ENCODE measurements around the gene CIAO3.
"Not testable (repeated sequence)": the region's sequence is repeated elsewhere in the genome, so short reads cannot be mapped to it uniquely, and the experiment has no call there.

CIAO3 gene

GRCh38 chr16:760065-760464 lies 19.3 kb upstream of the CIAO3 start:
- no peak for DNase-seq (ENCODE audit: low read depth)

- no peak for DNase-seq (ENCODE audit: low read depth)
These were observed 18.5 kb upstream of the CIAO3 start for GRCh38 chr16:759110-759910.

- DNase-seq (ENCODE audit: low read depth) = no peak
These were observed 15.6 kb upstream of the CIAO3 start for GRCh38 chr16:756428-756827.

- DNase-seq (ENCODE audit: low read depth) = no peak
These were observed 13.9 kb upstream of the CIAO3 start for GRCh38 chr16:754656-755055.

GRCh38 chr16:754121-754607 lies 13.4 kb upstream of the CIAO3 start:
- DNase-seq (ENCODE audit: low read depth) = not testable (repeated sequence)

DNA sequence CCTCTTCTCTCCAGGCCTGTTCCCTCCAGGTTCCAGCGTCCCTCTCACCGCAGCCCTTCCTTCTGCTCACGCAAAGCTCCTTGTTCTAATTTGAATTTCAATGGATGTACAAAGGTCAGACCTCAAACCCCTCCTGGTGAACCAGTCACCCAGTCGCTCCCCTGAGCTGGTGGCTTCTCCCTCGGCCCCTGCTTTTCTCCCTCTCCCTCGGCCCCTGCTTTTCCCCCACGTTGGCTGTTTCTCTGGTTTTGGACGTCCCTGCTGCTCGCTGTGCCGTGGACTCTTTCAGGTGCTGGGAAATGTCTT lies 11.2 kb upstream of the CIAO3 start:
- no peak for DNase-seq (ENCODE audit: low read depth)

- no peak for DNase-seq (ENCODE audit: low read depth)
These were observed 10.6 kb upstream of the CIAO3 start for GRCh38 chr16:751152-752006.

DNA sequence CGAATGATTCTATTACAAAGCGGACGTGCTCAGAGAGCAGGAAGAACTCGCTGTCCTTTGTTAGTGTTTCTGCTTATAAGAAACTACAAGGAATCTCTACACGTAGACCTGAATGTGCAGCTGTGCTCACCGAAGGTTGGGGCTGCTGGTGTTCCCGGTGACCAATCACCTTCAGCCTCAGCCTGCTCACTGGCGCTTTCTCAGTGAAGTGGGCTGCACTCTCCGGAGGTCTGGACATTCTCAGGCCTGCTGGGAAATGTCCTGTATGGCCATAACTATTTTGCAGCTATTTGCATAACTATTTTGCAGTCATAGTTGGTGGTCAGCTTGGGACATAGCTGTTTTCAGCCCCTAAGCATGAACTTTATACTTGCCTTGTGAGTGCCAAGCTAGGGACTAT lies 9.7 kb upstream of the CIAO3 start:
- no peak for DNase-seq (ENCODE audit: low read depth)

DNA sequence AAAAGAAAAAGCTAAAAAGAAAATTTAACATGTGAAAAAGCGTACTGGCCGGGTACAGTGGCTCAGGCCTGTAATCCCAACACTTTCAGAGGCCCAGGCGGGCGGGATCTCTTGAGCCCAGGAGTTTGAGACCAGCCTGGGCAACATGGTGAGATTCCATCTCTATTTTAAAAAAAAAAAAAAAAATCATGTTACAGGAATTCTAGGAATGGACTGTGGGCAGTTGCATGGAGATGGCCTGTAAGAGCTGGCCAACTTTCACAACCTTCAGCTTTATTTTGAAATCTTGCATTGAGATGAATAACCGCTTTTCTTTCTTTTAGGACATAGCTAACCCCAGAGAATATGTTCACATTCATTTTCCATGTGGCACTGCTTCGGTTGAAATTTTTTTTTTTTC lies 8.2 kb upstream of the CIAO3 start:
- DNase-seq (ENCODE audit: low read depth) = no peak

- DNase-seq (ENCODE audit: low read depth) = no peak
These were observed 7.4 kb upstream of the CIAO3 start for GRCh38 chr16:747978-748746.

DNA sequence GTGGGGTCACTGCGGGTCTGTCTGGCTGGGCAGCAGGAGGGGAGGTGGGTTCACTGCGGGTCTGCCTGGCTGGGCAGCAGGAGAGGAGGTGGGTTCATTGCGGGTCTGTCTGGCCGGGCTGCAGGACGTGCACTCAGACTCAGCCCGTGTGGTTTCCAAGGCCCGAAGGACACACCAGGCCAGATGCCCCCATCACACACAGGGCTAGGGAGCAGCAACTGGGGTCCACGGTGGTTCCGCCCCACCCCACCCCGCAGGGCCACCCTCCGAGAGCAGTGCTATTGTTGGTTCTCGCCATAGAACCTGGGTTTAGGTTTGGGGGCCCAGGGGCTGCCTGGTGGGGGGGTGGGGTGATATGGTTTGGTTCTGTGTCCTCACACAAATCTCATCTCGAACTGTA lies 5.8 kb upstream of the CIAO3 start:
- no peak for DNase-seq (ENCODE audit: low read depth)

DNA sequence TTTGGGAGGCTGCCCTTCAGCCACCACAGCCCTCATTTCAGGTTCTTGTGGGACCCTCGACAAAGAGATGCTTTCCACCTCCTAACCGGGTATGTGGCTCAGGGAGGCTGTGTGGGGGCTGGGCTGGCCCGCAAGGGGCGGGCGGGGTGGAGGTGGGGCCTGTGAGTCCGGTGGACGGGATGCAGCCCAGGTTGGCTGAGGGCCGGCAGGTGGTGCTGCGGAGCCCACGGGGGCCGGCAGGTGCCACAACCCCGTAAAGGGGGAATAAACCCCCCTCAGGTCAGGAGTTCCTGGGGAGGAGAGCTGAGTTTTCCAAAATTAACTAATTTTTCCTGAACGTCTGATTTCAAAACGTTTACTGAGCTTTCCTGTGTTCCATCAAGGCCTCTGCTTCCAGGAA lies 4.9 kb upstream of the CIAO3 start:
- DNase-seq (ENCODE audit: low read depth) = no peak

- DNase-seq (ENCODE audit: low read depth) = no peak
These were observed 3.1 kb upstream of the CIAO3 start for GRCh38 chr16:743794-744500.

DNA sequence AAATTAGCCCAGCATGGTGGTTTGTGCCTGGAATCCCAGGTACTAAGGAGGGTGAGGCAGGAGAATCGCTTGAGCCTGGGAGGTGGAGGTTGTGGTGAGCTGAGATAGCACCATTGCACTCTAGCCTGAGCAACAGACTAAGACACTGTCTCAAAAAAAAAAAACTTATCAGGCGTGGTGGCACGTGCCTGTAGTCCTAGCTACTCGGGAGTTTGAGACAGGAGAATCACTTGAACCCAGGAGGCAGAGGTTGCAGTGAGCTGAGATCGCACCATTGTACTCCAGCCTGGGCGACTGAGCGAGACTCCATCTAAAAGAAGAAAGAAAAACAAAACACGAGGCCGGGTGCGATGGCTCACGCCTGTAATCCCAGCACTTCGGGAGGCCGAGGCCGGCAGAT lies 2.1 kb upstream of the CIAO3 start:
- DNase-seq (ENCODE audit: low read depth) = not testable (repeated sequence)

DNA sequence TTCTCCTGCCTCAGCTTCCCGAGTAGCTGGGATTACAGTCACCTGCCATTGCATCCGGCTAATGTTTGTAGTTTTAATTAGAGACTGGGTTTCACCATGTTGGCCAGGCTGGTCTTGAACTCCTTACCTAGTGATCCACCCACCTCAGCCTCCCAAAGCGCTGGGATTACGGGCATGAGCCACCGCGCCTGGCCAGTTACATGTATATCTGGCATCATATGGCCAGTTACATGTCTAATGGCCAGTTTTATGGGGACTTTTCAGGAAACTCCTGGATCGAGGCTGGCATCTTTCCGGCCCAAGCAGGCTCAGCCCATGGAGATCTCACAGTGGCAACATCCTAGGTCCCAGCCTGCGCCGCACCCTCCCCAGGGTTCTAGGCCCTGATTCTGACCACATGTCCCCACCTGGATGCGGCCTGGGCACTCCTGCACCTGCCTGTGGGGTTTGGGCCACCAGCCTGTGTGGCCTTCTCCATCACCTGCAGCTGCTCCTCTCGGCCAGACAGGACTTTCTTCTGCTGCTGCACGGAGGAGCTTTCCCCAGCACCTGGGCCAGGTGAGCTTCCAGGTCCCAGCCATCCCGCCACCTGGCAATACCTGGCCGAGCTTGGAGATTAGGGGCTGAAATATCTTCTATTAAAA lies 1.3 kb upstream of the CIAO3 start:
- no peak for DNase-seq (ENCODE audit: low read depth)

- DNase-seq (ENCODE audit: low read depth) = no peak
These were observed 386 bp downstream of the CIAO3 start for GRCh38 chr16:740459-740763.

DNA sequence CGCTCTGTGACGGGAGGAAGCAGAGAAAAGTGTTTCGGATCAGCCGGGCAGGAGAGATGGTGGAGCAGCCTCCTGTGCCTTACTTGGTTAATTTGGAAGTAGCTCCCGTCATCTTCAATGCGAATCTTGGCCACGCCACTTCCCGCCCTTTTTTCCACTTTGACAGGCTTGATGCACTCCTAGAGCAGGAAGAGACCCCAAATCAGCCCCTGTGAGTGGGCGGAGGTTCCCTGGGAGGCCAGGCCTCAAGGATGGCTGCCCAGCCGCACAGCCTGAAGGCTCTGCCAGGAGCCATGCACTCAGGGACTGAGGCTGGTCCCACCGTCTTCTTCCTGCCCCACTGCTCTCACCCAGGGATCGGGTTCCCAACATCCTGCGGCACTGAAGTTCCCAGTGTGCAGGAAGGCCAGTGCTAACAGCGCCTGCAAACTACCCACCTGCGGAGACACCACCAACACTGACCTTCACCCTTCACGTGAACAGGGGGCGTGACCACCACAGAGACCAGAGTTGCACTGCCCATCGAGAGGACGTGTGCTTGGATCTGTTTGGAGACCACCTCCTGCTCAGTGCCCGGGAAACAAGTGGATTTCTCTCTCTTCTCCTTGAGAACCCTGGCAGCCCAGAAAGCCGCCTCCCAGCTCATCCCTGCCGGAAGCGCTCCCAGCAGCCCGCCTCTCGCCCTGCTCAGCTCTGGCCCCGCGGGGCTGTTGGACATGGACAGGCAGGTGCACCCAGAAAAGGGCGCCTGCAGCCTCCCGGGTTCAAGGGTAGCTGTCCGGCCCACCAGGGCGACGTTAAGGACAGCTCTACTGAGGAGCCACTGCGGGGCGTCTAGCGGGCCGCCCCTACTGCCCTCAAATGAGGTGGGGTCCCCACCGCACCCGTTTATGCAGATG lies 988 bp downstream of the CIAO3 start:
- DNase-seq (ENCODE audit: low read depth) = no peak

DNA sequence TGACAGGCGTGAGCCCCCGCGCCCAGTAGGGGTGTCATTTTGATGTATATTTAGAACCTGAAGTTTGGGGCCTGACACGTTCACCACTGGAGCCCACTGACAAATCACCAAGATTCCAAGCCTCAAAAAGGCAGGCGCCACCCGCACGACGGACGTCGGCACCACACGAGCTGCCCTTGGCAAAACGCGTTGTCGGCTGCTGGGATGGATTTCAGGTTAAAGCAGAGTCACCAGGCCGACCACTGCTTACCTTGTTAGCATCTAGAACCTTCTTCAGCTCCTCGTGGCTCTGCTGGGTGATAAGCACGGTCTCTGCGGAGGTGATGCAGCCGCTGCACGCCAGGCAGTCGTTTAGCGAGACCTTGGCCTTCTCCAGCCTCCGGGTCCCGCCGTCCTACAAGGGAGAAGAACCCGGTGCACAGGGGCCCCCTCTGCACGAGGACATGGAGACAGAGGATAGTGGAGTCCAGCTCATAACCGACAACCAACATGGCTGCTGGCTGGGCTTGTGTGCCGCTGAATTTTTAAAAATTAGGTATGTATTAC lies 3.8 kb downstream of the CIAO3 start:
- no peak for DNase-seq (ENCODE audit: low read depth)

DNA sequence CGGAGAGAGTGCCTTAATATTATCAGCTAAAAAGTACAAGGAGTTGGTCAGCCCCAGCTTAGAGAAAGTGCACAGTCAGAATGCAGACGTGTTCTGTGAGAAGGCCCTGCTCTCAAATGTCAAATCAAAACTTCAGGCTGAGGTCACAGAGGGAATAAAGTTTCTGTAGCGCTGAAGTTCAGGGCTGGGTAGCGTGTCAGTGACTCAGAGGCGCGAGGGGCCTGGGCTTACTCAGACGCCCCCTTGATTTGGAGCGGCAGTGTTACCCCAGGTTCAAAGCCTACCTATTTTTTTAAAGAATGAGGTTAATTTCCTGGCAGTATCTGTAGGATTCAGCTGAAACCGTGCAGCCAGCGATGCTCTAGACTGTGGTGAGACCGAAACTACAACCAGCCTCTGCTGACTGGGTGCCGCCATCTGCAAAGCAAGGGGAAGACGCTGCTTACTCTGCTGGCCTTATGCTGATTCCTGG lies 4.8 kb downstream of the CIAO3 start:
- no peak for DNase-seq (ENCODE audit: low read depth)
